Measurements from ENCODE around the gene CYSLTR2. TPM values are rescaled to one million over a fixed set of nuclear protein-coding genes. Genes with fewer than 3 reads are reported as not detected.
"Not testable (repeated sequence)": the region's sequence is repeated elsewhere in the genome, so short reads cannot be mapped to it uniquely, and the experiment has no call there.

Gene CYSLTR2
- total RNA-seq, 1 experiment from 2014 or later = not detected

GRCh38 chr13:48644951-48645350 is 8.8 kb upstream of the CYSLTR2 start:
- DNase-seq (ENCODE audit: low spot score) = no peak

GRCh38 chr13:48645845-48646244 is 7.9 kb upstream of the CYSLTR2 start:
- no peak for DNase-seq (ENCODE audit: low spot score)

GRCh38 chr13:48646791-48647190 is 6.9 kb upstream of the CYSLTR2 start:
- no peak for DNase-seq (ENCODE audit: low spot score)

- DNase-seq (ENCODE audit: low spot score) = no peak
These were observed 6.1 kb upstream of the CYSLTR2 start for GRCh38 chr13:48647625-48648024.

- DNase-seq (ENCODE audit: low spot score) = no peak
These were observed 5.3 kb upstream of the CYSLTR2 start for GRCh38 chr13:48648446-48648845.

- DNase-seq (ENCODE audit: low spot score) = no peak
These were observed 768 bp upstream of the CYSLTR2 start for GRCh38 chr13:48652851-48653471.

- DNase-seq (ENCODE audit: low spot score) = no peak
These were observed 782 bp downstream of the CYSLTR2 start for GRCh38 chr13:48654511-48654910.

GRCh38 chr13:48655291-48655690 is 1.6 kb downstream of the CYSLTR2 start:
- no peak for DNase-seq (ENCODE audit: low spot score)

GRCh38 chr13:48656608-48657007 is 2.9 kb downstream of the CYSLTR2 start:
- DNase-seq (ENCODE audit: low spot score) = no peak

- DNase-seq (ENCODE audit: low spot score) = no peak
These were observed 6.8 kb downstream of the CYSLTR2 start for GRCh38 chr13:48660361-48661076.

- no peak for DNase-seq (ENCODE audit: low spot score)
These were observed 7.4 kb downstream of the CYSLTR2 start for GRCh38 chr13:48661107-48661506.

- no peak for DNase-seq (ENCODE audit: low spot score)
These were observed 8.5 kb downstream of the CYSLTR2 start for GRCh38 chr13:48662226-48662625.

GRCh38 chr13:48667136-48667535 is 13.4 kb downstream of the CYSLTR2 start:
- DNase-seq (ENCODE audit: low spot score) = no peak

- DNase-seq (ENCODE audit: low spot score) = not testable (repeated sequence)
These were observed 17.7 kb downstream of the CYSLTR2 start for GRCh38 chr13:48671421-48671820.

- no peak for DNase-seq (ENCODE audit: low spot score)
These were observed 21.5 kb downstream of the CYSLTR2 start for GRCh38 chr13:48675247-48675646.

GRCh38 chr13:48678316-48678715 is 24.6 kb downstream of the CYSLTR2 start:
- no peak for DNase-seq (ENCODE audit: low spot score)

- no peak for DNase-seq (ENCODE audit: low spot score)
These were observed 26.4 kb downstream of the CYSLTR2 start for GRCh38 chr13:48679941-48680680.

- DNase-seq (ENCODE audit: low spot score) = no peak
These were observed 27.1 kb downstream of the CYSLTR2 start for GRCh38 chr13:48680756-48681392.

- no peak for DNase-seq (ENCODE audit: low spot score)
These were observed 28.2 kb downstream of the CYSLTR2 start for GRCh38 chr13:48681905-48682304.

GRCh38 chr13:48682436-48682835 is 28.7 kb downstream of the CYSLTR2 start:
- DNase-seq (ENCODE audit: low spot score) = no peak

- no peak for DNase-seq (ENCODE audit: low spot score)
These were observed 33.0 kb downstream of the CYSLTR2 start for GRCh38 chr13:48686636-48687210.

GRCh38 chr13:48687249-48687648 is 33.5 kb downstream of the CYSLTR2 start:
- no peak for DNase-seq (ENCODE audit: low spot score)

Measured in H4 (cell line).